ENCODE results near the gene KIAA0825. TPM values are rescaled to one million over a fixed set of nuclear protein-coding genes. Genes with fewer than 3 reads are reported as not detected.

The KIAA0825 gene
- total RNA-seq, 1 experiment from 2014 or later, result 1.6 TPM

DNA sequence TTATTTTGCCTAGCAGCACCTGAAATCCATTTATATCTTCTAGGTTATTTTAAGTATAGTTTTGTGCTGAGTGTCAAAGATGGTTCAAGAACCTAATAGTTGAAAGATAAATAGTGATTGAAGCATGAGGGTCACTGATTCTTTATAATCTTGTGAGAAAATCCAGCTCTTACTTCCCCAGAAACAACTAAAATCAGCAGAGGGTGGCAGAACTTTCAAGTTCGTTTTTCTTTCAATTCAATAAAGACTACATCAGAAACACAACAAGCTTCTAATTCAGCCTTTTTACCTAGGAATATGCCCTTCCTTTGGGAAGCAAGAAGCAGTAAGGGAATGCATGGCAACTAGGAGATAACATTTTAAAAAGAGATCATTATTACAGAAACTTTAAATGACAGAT is 202.6 kb downstream of the KIAA0825 start:
- in situ Hi-C loops (cut with HindIII; ENCODE audit: low pct_unique_long_range_greater_than_20kb, low sequenced_read_pairs) (no loop called here), intact Hi-C loops (cut with micrococcal nuclease; ENCODE audit: unreplicated experiment) (no loop called here)
- BruUV-seq (replicated peaks), result no TSS peak
- no peak for ATAC-seq
- no peak for DNase-seq (ENCODE audit: low read depth, low spot score)
- no peaks in the 10 kb centered on the region for H3K9me3 ChIP-seq (ENCODE audit: control insufficient read depth, insufficient read depth, low read depth, low read length)
- no peak overlapping the region for H3K27ac ChIP-seq (ENCODE audit: low read length)
- TF ChIP-seq, protein P1, sequence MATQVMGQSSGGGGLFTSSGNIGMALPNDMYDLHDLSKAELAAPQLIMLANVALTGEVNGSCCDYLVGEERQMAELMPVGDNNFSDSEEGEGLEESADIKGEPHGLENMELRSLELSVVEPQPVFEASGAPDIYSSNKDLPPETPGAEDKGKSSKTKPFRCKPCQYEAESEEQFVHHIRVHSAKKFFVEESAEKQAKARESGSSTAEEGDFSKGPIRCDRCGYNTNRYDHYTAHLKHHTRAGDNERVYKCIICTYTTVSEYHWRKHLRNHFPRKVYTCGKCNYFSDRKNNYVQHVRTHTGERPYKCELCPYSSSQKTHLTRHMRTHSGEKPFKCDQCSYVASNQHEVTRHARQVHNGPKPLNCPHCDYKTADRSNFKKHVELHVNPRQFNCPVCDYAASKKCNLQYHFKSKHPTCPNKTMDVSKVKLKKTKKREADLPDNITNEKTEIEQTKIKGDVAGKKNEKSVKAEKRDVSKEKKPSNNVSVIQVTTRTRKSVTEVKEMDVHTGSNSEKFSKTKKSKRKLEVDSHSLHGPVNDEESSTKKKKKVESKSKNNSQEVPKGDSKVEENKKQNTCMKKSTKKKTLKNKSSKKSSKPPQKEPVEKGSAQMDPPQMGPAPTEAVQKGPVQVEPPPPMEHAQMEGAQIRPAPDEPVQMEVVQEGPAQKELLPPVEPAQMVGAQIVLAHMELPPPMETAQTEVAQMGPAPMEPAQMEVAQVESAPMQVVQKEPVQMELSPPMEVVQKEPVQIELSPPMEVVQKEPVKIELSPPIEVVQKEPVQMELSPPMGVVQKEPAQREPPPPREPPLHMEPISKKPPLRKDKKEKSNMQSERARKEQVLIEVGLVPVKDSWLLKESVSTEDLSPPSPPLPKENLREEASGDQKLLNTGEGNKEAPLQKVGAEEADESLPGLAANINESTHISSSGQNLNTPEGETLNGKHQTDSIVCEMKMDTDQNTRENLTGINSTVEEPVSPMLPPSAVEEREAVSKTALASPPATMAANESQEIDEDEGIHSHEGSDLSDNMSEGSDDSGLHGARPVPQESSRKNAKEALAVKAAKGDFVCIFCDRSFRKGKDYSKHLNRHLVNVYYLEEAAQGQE (IDR thresholded peaks at IDR 0.05; ENCODE audit: insufficient read depth in 1 of 2, low read depth in 2 of 2, low read length in 1 of 2), result no peak
- TF ChIP-seq SIN3A (IDR thresholded peaks at IDR 0.05; ENCODE audit: borderline replicate concordance, insufficient read depth, low read depth, low read length) (no peak), TCF7L2 (IDR thresholded peaks at IDR 0.05; ENCODE audit: low read depth, low read length) (no peak), POLR2AphosphoS5 (IDR thresholded peaks at IDR 0.05; ENCODE audit: low read depth, low read length) (no peak)
- TF ChIP-seq, protein P2, sequence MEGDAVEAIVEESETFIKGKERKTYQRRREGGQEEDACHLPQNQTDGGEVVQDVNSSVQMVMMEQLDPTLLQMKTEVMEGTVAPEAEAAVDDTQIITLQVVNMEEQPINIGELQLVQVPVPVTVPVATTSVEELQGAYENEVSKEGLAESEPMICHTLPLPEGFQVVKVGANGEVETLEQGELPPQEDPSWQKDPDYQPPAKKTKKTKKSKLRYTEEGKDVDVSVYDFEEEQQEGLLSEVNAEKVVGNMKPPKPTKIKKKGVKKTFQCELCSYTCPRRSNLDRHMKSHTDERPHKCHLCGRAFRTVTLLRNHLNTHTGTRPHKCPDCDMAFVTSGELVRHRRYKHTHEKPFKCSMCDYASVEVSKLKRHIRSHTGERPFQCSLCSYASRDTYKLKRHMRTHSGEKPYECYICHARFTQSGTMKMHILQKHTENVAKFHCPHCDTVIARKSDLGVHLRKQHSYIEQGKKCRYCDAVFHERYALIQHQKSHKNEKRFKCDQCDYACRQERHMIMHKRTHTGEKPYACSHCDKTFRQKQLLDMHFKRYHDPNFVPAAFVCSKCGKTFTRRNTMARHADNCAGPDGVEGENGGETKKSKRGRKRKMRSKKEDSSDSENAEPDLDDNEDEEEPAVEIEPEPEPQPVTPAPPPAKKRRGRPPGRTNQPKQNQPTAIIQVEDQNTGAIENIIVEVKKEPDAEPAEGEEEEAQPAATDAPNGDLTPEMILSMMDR (IDR thresholded peaks at IDR 0.05), result no peak
- no peaks in the 10 kb centered on the region; the same call in 1 of the 2 replicates for H3K27me3 ChIP-seq (ENCODE audit: control insufficient read depth, insufficient read depth, low read length)
- no peaks in the 10 kb centered on the region for H3K4me1 ChIP-seq (ENCODE audit: control insufficient read depth, insufficient read depth, low read length)
- no peak overlapping the region for H3K4me3 ChIP-seq (ENCODE audit: low read depth in 2 of 2, low read length in 2 of 2)
- ChIA-PET POLR2A (no interaction called here), CTCF (no interaction called here)
- H3K36me3 ChIP-seq (ENCODE audit: control insufficient read depth, insufficient read depth, low read length), result no peaks in the 10 kb centered on the region

DNA sequence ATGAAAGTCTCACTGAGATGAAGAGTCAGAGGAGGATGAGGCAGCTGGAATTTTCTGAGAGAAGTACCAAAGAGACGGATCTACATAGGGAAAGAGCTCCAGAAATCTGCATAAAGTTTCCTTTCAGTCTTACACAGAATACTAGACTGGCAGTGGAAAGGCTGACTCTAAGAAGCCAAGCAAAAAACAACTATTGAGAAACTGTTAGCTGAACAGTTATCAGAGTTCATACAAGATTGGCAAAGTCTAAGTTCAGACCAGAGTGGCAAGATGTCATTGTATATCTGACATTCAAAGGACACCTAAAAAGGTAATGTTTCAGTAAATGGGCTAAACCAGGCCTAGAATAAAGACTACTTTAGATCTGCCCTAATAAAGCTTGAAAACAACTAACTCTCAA is 209.0 kb downstream of the KIAA0825 start:
- no TSS peak for BruUV-seq (replicated peaks)
- in situ Hi-C loops (cut with HindIII; ENCODE audit: low pct_unique_long_range_greater_than_20kb, low sequenced_read_pairs), result no loop called here

More for the DNA sequence above, 209.0 kb downstream of the KIAA0825 start:
- ChIA-PET POLR2A (no interaction called here), CTCF (no interaction called here)
- H3K27me3 ChIP-seq (ENCODE audit: control insufficient read depth, insufficient read depth, low read length), result no peaks in the 10 kb centered on the region; the same call in 1 of the 2 replicates
- H3K36me3 ChIP-seq (ENCODE audit: control insufficient read depth, insufficient read depth, low read length), result no peaks in the 10 kb centered on the region
- TF ChIP-seq TCF7L2 (IDR thresholded peaks at IDR 0.05; ENCODE audit: low read depth, low read length), result no peak
- TF ChIP-seq, protein P1 (IDR thresholded peaks at IDR 0.05; ENCODE audit: insufficient read depth in 1 of 2, low read depth in 2 of 2, low read length in 1 of 2), result no peak
- TF ChIP-seq, protein P2 (IDR thresholded peaks at IDR 0.05), result no peak
- TF ChIP-seq POLR2AphosphoS5 (IDR thresholded peaks at IDR 0.05; ENCODE audit: low read depth, low read length), result no peak
- no peak for TF ChIP-seq SIN3A (IDR thresholded peaks at IDR 0.05; ENCODE audit: borderline replicate concordance, insufficient read depth, low read depth, low read length)
- no peak overlapping the region for H3K27ac ChIP-seq (ENCODE audit: low read length)
- H3K4me3 ChIP-seq (ENCODE audit: low read depth in 2 of 2, low read length in 2 of 2), result no peak overlapping the region
- intact Hi-C loops (cut with micrococcal nuclease; ENCODE audit: unreplicated experiment), result no loop called here
- no peak for DNase-seq (ENCODE audit: low read depth, low spot score)
- H3K4me1 ChIP-seq (ENCODE audit: control insufficient read depth, insufficient read depth, low read length), result no peaks in the 10 kb centered on the region
- H3K9me3 ChIP-seq (ENCODE audit: control insufficient read depth, insufficient read depth, low read depth, low read length), result no peaks in the 10 kb centered on the region
- ATAC-seq, result no peak

Measured in Panc1 (cell line).